OCI-LY3 (cell line): Measurements from ENCODE around the gene SVOPL.

Experiments
- H2AFZ ChIP-seq: fragments of 200-600, 300-600 bp; shearing (Covaris generic); 2 replicates; pipeline ENCODE4 v1.6.0; 2014; ENCODE audit warnings: antibody characterized with exemption, low read depth, low read length
- H3K27ac ChIP-seq: fragments of 200-600, 300-600 bp; sonication (generic); 2 replicates; pipeline ENCODE4 v1.5.1; 2014; ENCODE audit warnings: mild to moderate bottlenecking, low read length, moderate library complexity, mixed read lengths
- H3K27me3 ChIP-seq: fragments of 200-600, 300-600 bp; sonication (generic); 2 replicates; pipeline ENCODE4 v1.6.1; 2014; ENCODE audit warnings: low read depth, low read length, mixed read lengths
- H3K36me3 ChIP-seq: fragments of 200-600, 300-600 bp; sonication (generic); replicated peaks from 2 replicates; pipeline ENCODE3; 2014; ENCODE audit warnings: low read depth, low read length, mixed read lengths
- H3K4me1 ChIP-seq: fragments of 300-600, 200-600 bp; sonication (generic); 2 replicates; pipeline ENCODE4 v1.6.1; 2014; ENCODE audit warnings: low read length, mixed read lengths
- H3K4me2 ChIP-seq: fragments of 200-600, 300-600 bp; sonication (generic); 2 replicates; pipeline ENCODE4 v1.6.1; 2014; ENCODE audit warnings: low read length, mixed read lengths
- H3K4me3 ChIP-seq: fragments of 300-600, 200-600 bp; sonication (generic); 2 replicates; pipeline ENCODE4 v1.5.1; 2014; ENCODE audit warnings: antibody characterized with exemption, mild to moderate bottlenecking, low read length, moderate library complexity
- H3K79me2 ChIP-seq: fragments of 300-600, 200-600 bp; shearing (Covaris generic); 2 replicates; pipeline ENCODE4 v1.6.1; 2014; ENCODE audit warnings: mild to moderate bottlenecking, low read length, mixed read lengths
- H3K9ac ChIP-seq: fragments of 300-600, 200-600 bp; shearing (Covaris generic); 2 replicates; pipeline ENCODE4 v1.6.0; 2014; ENCODE audit warnings: mild to moderate bottlenecking, low read length, moderate library complexity
- H3K9me3 ChIP-seq: fragments of 200-600, 300-600 bp; shearing (Covaris generic); 2 replicates; pipeline ENCODE4 v1.6.1; 2014; ENCODE audit warnings: low read length, mixed read lengths; ENCODE audit not compliant: insufficient read depth
- H4K20me1 ChIP-seq: fragments of 200-600, 300-600 bp; sonication (generic); 2 replicates; pipeline ENCODE4 v1.6.1; 2016; ENCODE audit warnings: low read length, mixed read lengths; ENCODE audit not compliant: insufficient read depth
- EZH2phosphoT487 ChIP-seq: fragments of 200-600 bp; shearing (Covaris generic); IDR thresholded peaks from 2 replicates; pipeline ENCODE4 v1.6.1; 2018; ENCODE audit warnings: antibody characterized with exemption, mixed run types, low read depth
- TF ChIP-seq, protein P1 (sequence below): fragments of 200-600, 300-600 bp; sonication (generic); IDR thresholded peaks from 2 replicates; pipeline ENCODE4 v1.5.1; 2014; ENCODE audit warnings: antibody characterized with exemption, low read length, low read depth

Gene SVOPL

DNA sequence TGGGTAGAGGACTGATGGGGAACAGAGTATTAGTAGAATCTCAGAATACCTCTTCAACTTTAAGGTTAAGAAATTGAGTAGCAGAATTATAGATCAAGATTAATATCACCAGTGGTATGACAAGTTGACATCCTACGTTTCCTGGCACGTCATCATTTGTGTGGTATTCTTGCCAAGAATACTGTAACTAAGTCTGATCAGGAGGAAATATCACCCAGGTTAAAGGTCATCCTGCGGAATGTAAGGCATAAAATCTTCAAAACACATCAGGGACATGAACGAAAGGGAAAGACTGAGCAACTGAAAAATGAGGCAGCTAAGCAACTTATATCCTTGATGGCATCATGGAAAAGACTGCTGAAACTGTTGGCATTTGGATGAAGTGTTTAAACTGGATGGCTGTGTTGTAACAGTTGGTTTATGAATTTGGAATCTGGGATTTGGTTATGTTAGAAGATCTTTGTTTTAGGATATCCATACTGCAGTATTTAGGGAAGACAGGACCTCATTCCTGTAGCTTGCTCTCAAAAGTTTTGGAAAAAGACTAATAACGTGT, 155.0 kb downstream of the SVOPL start:
- no peak for TF ChIP-seq EZH2phosphoT487
- TF ChIP-seq, protein P1, sequence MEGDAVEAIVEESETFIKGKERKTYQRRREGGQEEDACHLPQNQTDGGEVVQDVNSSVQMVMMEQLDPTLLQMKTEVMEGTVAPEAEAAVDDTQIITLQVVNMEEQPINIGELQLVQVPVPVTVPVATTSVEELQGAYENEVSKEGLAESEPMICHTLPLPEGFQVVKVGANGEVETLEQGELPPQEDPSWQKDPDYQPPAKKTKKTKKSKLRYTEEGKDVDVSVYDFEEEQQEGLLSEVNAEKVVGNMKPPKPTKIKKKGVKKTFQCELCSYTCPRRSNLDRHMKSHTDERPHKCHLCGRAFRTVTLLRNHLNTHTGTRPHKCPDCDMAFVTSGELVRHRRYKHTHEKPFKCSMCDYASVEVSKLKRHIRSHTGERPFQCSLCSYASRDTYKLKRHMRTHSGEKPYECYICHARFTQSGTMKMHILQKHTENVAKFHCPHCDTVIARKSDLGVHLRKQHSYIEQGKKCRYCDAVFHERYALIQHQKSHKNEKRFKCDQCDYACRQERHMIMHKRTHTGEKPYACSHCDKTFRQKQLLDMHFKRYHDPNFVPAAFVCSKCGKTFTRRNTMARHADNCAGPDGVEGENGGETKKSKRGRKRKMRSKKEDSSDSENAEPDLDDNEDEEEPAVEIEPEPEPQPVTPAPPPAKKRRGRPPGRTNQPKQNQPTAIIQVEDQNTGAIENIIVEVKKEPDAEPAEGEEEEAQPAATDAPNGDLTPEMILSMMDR, result no peak
- H3K36me3 ChIP-seq, result peaks cover 23% of the 10 kb centered on the region
- no peaks in the 10 kb centered on the region for H3K27me3 ChIP-seq
- peaks cover 27% of the 10 kb centered on the region for H3K4me1 ChIP-seq
- no peak overlapping the region for H2AFZ ChIP-seq
- H4K20me1 ChIP-seq, result 0 out of 2 replicates have a peak, but pooled peaks cover 5% of the 10 kb centered on the region
- H3K27ac ChIP-seq, result no peak overlapping the region
- H3K4me2 ChIP-seq, result no peak overlapping the region
- no peak overlapping the region for H3K4me3 ChIP-seq
- no peaks in the 10 kb centered on the region for H3K79me2 ChIP-seq
- no peaks in the 10 kb centered on the region for H3K9me3 ChIP-seq
- H3K9ac ChIP-seq, result no peak overlapping the region

DNA sequence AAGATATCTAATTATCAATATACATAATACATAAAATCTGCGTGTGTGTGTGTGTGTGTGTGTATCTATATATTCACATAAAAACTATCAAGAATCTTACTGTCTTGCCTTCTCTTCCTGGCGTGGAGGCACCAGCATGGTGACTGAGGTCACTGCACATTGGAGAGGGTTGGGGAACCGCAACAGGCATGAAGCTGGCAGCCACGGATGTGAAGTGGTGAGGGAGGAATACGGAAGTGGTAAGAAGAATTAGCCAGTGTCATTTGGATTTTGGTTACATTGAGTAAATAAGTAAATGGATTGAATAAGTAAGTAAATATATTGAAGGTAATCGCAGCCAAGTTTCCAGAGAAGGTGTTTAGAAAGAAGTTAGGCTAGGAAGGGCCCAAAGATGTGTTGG, 156.0 kb downstream of the SVOPL start:
- TF ChIP-seq, protein P1, result no peak
- TF ChIP-seq EZH2phosphoT487, result no peak
- Histone ChIP-seq H3K36me3 (peaks cover 24% of the 10 kb centered on the region), H3K79me2 (no peaks in the 10 kb centered on the region)

More for the DNA sequence above, 156.0 kb downstream of the SVOPL start:
- no peak overlapping the region for H3K4me3 ChIP-seq
- peaks cover 23% of the 10 kb centered on the region for H3K4me1 ChIP-seq
- H3K9me3 ChIP-seq, result no peaks in the 10 kb centered on the region
- H3K27ac ChIP-seq, result no peak overlapping the region
- 0 out of 2 replicates have a peak, but pooled peaks cover 5% of the 10 kb centered on the region for H4K20me1 ChIP-seq
- no peak overlapping the region for H2AFZ ChIP-seq
- H3K27me3 ChIP-seq, result no peaks in the 10 kb centered on the region
- no peak overlapping the region for H3K9ac ChIP-seq
- H3K4me2 ChIP-seq, result no peak overlapping the region
